Activated CD4-positive, CD25-positive, alpha-beta regulatory T cell treated with anti-CD3 and anti-CD28 coated beads, Interleukin-2, amount 50 U/mL, for 16 hours (primary cell): ENCODE data around the gene ZBTB38.

Experiments used
- DNase-seq: peaks from one replicate; pipeline ENCODE4 v3.0.0-alpha.2; 2020; ENCODE audit warnings: low read depth, low spot score

ZBTB38 gene, protein sequence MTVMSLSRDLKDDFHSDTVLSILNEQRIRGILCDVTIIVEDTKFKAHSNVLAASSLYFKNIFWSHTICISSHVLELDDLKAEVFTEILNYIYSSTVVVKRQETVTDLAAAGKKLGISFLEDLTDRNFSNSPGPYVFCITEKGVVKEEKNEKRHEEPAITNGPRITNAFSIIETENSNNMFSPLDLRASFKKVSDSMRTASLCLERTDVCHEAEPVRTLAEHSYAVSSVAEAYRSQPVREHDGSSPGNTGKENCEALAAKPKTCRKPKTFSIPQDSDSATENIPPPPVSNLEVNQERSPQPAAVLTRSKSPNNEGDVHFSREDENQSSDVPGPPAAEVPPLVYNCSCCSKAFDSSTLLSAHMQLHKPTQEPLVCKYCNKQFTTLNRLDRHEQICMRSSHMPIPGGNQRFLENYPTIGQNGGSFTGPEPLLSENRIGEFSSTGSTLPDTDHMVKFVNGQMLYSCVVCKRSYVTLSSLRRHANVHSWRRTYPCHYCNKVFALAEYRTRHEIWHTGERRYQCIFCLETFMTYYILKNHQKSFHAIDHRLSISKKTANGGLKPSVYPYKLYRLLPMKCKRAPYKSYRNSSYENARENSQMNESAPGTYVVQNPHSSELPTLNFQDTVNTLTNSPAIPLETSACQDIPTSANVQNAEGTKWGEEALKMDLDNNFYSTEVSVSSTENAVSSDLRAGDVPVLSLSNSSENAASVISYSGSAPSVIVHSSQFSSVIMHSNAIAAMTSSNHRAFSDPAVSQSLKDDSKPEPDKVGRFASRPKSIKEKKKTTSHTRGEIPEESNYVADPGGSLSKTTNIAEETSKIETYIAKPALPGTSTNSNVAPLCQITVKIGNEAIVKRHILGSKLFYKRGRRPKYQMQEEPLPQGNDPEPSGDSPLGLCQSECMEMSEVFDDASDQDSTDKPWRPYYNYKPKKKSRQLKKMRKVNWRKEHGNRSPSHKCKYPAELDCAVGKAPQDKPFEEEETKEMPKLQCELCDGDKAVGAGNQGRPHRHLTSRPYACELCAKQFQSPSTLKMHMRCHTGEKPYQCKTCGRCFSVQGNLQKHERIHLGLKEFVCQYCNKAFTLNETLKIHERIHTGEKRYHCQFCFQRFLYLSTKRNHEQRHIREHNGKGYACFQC (N-terminal part only)

DNA sequence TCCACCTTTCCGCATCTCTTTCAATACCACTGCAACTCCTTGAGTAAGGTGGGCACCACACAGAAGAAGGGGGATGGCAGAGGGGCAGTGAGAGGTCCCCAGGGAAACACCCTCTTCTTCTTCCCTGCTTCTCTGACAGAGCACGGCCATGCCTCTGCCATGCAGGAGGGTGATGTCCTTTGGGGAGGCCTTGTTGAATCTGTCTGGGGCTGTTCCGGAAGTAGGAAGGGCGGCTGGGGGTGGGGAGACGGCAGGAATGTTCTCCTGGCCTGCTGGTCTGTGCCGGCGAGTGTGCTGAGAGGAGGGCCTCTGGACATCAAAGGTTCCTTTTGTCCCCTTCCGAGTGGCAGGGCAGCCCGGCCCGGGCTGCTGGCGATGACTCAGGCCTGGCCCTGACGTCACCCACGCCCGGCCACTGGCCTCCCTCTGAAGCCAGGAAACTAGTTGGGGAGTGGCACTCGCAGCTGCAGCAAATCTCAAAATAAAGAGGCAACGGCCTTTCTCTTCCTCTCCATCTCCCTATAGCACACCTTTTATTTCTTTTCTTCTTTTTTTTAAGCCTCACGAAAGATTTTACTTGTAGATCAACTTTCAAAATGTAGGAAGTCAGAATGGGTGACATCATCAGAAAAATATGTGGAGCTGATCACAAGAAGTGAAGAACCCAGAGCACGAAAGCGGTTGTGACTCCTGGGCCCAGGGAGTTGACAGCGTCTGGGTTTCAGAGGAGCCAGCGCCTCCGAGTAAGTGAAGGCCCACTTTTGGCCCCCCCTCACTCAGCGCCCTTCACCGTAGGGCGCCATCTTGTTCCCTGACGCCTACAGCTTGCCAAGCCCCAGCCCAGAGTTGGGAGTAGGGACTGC lies at the start of gene ZBTB38:
TSS of gene ZBTB38 (plus strand) at position 443 of the 863 bp plus-strand sequence. CDS start 73,885 bp downstream, outside the sequence.
- no peak for DNase-seq

DNA sequence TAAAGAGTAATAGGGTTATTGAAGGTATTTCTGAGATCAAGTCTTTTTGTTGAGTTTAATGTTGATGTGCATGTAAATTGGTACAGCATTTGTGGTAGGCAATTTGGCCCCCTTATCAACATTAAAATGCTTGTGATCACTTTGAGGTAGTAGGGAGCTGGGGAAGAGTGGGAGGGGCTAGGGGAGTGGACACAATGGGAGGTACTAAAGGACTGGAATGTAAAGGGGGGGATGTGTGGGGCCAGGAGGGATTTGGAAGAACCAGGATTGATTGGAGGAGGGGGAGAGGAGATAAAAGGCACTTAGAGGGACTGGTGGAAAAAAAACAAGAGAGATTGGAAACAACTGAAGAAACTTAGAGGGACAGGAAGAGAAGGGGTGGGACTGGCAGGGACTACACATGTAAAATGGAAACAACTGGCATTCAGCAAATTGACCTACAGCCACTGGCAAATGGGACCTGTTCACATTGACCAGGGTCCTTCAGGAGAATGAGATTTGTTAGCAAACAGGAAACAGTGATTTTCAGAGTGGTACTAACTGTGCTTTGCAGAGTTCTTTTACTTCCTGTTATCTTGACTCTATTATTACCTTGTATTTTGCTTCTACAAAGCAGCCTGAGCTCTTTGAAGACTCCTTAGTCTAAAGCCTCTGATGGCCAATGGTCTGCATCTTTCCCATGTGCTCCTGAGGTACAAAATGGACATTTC lies 47.8 kb upstream of the ZBTB38 start:
- no peak for DNase-seq

DNA sequence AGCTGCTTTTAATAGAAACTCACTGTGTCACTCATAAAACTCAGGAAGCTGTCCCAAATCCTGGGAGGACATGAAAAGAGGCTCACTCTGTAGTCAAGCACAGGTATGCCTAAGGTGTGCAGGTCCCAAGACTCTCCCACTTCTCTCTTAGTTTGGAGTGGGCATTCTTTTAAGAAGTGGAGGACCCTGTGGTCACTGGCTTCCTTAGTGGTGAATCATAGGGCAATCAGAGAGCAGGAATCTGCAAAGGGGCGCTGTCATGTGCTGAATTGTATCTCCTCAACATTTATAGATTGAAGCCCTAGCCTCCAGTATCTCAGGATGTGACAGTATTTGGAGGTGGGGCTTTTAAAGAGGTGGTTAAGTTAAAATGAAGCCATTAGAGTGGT lies 47.2 kb upstream of the ZBTB38 start:
- DNase-seq = no peak

DNA sequence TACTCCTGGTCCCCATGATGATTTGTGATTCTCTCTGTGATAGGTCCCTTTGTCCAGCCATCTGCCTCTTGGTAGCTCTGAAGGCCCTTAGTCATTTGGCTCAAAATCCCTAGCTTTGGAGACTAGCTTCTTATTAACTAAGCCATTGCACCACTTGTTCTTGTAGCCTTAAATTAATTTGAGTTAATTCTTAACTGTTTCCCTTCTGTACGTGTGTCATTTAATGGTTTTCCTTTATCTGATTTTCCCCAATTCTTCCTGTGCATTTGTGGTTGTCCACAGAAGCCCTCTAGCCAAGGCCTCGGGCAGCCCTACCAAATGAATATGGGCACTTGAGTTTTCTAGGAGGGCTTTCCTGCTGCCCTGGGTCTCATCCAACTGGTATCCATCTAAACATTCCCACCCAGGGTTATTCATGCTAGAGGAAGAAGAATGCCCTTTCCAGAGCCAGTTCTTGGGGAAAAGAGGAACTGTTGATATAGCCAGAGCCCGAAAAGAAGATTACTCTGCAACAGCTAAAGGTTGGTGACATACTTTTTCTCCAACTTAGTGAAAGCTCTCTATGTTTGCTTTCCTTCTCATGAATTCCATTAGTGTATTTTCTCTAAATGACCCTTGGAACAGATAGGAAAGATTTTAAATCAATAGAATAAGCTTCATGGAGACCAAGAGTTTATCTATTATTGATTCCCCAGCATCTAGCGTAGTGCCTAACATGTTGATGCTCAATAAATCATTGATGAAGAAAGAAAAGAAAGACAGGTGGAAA lies 44.2 kb upstream of the ZBTB38 start:
- no peak for DNase-seq

DNA sequence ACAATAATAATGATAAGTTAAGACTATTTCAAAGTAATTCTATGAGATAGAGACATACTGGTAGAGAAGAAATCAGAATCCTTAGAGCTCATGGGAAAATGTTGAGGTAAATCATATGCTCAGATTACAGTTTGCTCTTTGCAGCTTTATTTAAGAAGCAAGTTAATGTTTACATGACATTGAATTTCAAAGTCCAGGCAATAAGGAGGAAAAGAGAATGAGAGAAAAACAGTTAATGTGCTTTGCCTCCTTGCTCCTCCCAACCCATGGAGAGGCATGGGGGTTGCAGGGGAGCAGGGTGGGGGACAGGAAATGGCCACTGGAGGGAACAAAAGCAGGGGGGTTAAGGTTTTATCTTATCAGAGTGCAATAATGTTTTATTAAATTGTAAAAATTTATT lies 42.2 kb upstream of the ZBTB38 start:
- no peak for DNase-seq

DNA sequence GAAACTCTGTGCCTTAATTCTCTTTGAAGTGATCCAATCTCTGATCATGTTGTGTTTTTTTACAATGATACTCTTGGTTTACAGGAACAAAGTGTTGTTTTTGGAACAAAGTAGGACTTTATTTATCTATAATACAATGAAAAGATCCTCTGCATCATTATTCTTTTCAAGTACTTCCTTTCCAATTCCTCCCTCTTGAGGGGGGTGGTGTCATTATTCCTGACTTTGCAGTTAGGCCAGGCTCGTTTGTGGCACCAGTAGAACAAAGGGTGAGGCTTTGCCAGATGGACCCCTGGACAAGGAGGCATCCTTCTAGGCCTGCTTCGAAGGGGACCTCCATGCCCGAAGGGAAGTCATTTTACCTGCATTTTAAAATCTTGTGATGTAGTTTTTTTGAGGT lies 41.7 kb upstream of the ZBTB38 start:
- DNase-seq = no peak

DNA sequence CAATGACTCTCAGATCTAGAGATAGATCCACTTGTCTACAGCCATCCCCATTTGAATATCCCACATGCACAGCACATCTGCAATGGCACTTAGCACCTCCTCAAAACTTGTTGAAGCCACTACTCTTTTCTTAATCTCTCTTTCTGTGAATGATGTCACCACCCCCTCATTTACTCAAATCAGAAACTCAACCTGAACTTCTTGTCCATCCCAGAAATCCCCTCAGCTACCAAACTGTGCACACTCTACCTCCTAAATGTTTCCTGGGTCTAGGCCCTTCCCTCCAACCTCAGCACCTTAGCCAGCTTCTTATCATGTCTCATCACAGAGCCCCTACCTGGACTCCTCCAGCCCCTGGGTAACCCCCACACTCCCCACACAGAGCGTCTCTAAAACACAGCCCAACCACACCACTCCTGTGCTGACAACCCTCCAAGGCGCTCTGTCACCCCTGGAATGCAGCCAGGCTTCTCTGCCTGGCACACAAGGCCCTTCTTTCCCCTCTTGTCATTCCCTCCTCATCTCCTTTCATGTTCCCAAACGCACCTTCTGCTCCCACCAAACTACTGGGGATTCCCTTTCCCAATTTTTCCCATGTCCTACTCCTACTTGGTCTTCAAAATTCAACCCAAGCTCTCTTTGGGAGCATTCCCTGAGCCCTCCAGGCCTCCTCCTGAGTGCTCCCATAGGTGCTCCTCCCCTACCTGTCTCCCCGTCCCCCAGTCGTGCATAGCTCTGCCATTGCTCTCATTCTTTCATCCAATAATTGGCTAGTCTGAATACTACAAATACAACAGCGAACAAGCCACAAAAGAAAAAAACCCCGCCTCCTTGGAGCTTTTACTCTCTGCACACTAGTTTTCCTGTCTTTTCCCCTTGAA lies 39.8 kb upstream of the ZBTB38 start:
- no peak for DNase-seq

DNA sequence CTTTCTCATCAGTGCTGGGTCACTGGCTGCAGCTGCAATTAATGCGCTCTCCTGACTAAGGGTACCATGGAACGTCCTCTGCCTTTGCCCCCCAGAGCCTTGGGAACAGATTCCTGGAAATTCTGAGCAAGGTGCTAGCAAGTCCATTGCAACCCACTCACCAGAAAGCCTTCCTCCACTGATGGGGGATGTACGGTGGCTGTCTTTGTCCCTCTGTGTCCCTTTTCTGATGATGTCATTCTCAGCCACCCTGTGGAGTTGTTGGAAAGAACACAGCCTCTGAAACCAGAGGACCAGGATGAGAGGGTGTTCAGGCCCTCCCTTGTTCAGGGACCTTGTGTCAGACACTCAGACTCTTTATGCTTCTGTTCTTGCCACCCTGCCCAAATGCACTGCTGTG lies 38.1 kb upstream of the ZBTB38 start:
- no peak for DNase-seq

DNA sequence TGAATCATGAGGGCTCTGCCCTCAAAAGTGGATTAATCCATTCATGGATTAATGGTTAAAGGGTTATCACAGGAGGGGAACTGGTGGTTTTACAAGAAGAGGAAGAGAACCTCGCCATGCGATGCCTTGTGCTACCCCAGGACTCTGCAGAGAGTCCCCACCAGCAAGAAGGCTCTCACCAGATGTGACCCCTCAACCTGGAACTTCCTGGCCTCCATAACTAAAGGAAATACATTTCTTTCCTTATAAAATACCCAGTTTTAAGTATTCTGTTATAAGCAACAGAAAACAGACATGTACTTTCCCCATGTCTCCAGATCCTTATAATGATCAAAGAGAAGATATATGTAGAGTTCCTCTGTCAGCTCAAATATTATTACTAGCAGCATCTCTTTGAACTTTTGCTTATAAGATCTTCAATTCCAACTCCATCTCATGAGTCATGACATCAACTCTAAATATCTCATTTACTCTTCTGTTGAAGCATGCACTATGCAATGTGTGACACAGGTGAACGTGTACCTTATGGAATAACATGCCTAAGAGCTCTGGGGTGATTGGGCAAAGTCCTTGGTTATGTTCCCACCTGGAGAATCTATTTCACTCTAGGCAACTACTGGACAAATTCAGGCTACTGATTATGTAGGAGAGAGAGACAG lies 37.5 kb upstream of the ZBTB38 start:
- DNase-seq = no peak

DNA sequence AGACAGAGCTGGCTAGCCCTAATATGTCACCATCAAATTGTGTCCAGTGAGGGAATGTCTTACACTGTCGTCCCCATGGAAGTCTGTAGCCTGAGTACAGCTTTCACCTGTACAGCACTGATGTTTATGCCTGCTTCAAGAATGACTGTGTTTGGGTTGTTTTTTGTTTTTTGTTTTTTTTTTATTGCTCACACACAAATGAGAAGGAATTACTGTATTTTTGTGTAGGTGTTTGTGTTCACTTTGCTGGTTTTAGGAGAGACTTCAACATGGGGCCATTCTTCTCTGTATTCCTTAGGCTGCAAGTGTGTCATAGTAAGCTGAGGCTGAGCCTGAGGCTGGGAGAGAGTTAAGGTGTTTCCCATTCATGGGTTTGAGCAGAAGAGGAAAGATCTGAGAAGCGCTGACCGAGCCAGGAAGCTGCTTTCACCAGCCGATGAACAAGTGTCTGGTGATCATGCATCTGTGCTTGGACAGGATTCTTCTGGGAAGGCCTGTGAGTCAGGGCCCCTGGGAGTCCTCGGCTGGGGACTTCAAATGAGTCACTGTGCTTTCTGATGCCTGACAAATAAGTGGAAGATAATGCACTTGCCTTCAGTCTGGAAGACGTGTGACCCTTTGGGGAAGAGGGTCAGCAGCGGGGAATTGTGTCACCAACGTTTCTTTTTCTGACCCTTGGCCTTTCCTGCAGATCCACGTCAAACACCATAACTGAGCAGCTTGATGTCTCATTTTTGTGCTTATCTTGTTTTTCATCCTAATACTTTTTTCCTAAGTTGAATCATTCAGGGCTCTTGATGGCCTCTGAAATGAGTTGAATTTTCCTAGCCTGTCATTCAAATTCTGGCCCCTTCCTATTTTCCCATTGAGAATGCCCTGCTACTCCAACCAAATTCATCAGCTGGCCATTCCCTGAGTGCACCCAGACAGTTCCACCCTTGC lies 36.7 kb upstream of the ZBTB38 start:
- no peak for DNase-seq

DNA sequence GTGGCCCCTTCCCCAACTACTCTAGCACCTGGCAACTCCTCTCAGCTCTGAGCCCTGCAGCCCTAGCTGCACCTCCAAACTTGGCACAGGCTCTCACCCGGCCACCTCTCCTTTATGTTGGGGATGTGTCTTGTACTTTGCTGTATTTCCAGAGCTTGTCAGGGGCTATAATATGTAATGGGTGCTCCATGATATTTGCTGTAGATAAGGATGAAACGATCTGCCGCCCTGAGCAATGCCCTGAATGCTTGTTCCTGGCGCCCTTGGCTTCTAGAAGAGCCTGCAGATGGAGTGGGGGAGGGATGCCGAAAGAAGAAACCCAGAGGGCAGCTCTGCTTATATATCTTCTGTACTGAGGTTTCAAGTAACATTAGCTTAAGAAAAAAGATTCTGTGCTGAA lies 35.9 kb upstream of the ZBTB38 start:
- no peak for DNase-seq

DNA sequence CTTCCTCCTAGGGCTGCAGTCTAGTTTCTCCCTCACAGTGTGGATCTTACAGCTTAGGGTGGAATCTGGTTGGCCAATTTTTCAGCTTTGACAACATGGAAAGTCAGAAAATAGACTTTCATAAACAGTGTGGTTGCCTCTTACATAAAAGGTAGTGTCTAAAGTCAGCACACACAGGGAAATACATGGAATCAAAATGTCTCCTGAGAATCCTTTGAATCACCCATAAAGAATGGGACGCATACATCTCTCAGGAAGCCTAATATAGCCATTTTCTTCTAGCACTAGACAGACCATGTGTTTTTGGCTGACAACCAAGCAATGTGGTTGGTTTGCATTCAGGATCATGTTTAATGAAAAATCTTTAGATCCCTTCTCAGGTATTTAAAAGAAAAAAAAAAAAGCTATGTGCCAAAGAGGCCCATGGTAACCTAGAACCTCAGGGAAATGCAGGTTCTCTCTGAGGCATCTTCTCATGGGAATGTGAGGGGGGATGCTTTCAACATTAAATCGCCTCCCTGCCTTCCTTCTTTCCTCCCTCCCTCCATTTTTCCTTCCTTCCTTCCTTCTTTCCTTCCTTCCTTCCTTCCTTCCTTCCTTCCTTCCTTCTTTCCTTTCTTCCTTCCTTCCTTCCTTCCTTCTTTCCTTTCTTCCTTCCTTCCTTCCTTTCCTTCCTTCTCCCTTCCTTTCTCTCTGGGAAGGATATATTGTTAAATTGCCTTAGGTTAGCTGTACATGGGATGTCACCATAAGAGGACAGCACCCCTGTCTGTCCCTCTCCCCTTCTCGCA lies 34.3 kb upstream of the ZBTB38 start:
- DNase-seq = no peak

DNA sequence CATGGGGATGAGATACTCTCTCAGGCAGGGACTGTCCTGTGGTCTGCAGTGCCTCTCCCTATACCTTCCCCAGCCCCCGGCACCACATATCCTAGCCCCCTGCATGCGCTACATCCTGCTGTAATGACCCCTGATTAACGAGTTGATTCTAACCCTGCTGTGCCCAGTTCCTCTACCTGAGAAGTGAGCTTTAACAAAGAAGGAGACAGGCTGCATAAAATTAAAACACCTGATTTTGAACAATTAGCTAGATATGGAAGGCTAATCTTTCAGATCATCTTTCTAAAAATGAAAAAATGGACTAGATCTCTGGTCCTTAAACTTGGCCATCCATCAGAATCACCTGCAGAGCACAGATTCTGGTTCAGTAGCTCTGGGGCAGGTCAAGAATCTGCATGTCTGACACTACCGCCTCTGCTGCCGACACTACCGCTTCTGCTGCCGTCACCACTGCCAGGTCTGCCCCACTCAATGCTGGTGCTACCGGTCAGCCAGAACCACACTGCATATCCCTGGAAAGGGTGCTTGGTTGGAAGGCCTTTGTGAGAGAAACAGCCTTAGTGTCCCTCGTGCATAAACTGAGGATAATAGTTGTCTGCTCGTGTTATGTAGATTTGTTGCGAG lies 33.6 kb upstream of the ZBTB38 start:
- DNase-seq = no peak

DNA sequence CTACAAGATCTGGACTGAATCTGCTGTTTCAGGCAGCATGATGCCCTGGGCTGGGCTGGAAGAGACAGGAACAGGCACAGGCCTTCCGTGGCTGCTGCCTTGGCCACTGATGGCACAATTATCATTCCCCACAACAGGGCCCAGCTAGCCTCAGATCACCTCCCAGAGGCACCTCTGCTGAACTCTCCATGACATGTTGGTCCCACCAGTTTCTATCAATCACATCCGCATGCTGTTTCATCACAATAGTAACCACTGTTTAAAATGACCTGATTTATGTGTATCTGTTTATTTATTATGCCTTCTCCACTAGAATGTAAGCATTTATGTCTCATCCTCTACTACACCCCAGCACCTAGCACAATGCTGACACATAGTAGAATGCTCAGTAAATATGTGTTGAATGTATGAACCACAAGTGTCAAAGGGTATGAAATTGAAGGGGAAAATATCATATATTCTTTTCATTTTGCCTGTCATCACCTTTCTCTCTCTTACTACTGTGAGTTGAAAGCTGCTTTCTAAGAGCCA lies 32.7 kb upstream of the ZBTB38 start:
- no peak for DNase-seq

DNA sequence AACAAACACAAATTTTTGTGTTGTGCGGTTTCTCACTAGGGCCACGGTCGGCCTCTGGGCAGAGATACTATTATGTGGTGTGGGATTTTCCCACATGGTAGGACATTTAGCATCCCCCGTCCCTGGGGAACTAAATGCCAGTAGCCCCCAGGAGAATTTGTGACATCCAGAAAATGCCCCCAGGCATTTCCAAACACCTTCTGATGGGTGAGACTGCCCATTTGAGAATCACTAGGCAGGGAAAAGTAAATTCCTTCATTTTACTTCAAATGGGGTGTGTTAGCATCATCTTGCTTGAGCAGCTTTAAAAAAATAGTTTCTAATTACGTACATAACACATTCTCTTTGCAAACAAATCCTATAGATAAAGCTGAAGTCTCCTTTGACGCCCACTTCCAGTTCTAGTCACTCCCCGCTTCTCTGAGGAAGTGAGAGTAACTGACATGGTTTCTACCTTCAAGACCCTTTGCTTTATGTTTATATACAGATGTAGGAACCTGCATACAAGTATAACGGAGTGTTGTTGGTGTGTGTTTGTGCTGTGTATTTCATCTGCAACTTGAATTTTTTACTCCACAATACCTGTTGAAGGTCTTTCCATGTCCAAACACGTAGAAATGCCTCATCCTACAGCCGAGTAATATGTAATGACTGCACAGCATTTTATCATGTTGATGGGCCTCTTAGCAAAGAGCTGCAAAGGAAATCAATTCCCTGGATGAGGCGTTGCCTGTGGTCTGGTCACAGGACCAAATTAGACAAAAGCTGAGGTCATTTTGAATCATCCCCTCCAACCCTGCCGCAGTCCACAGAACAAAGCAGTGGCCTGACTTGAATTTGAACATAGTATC lies 31.4 kb upstream of the ZBTB38 start:
- DNase-seq = no peak
